GM19239 (cell line): ENCODE measurements around the gene UGT8.
"Not testable (repeated sequence)": the region's sequence is repeated elsewhere in the genome, so short reads cannot be mapped to it uniquely, and the experiment has no call there.

ENCODE experiments used
- DNase-seq: peaks from one replicate; pipeline ENCODE4 v3.0.0; 2011; ENCODE audit warnings: low spot score; ENCODE audit not compliant: insufficient read length
- FAIRE-seq: peaks from 2 replicates; lab custom pipeline; 2011; peaks lifted over from hg19 to GRCh38; lab: Jason Lieb, UNC

The UGT8 gene

GRCh38 chr4:114603497-114603896, 4.9 kb downstream of the UGT8 start:
- FAIRE-seq (peak; percentile 95), DNase-seq (peak; percentile 50)

- no peak for DNase-seq
- no peak for FAIRE-seq
Measured at GRCh38 chr4:114606245-114606644, 7.6 kb downstream of the UGT8 start.

- DNase-seq (no peak), FAIRE-seq (no peak)
Measured at GRCh38 chr4:114607056-114607455, 8.4 kb downstream of the UGT8 start.

- FAIRE-seq: no peak
- DNase-seq: no peak
Measured at GRCh38 chr4:114613560-114613959, 15.0 kb downstream of the UGT8 start.

- no peak for DNase-seq
- FAIRE-seq: no peak
Measured at GRCh38 chr4:114615435-114615834, 16.8 kb downstream of the UGT8 start.

- not testable (repeated sequence) for FAIRE-seq, DNase-seq
Measured at GRCh38 chr4:114616036-114616435, 17.4 kb downstream of the UGT8 start.

- FAIRE-seq (no peak), DNase-seq (no peak)
Measured at GRCh38 chr4:114626196-114626595, 27.6 kb downstream of the UGT8 start.

GRCh38 chr4:114636192-114636935, 37.8 kb downstream of the UGT8 start:
- FAIRE-seq: no peak
- no peak for DNase-seq

GRCh38 chr4:114642173-114642780, 43.7 kb downstream of the UGT8 start:
- no peak for DNase-seq
- FAIRE-seq: no peak

GRCh38 chr4:114649908-114650307, 51.3 kb downstream of the UGT8 start:
- no peak for FAIRE-seq
- no peak for DNase-seq

GRCh38 chr4:114653675-114654074, 55.1 kb downstream of the UGT8 start:
- DNase-seq: no peak
- no peak for FAIRE-seq

GRCh38 chr4:114654592-114654991, 56.0 kb downstream of the UGT8 start:
- FAIRE-seq (no peak), DNase-seq (no peak)

- no peak for DNase-seq
- FAIRE-seq: no peak
Measured at GRCh38 chr4:114658179-114658578, 59.6 kb downstream of the UGT8 start.

- FAIRE-seq (no peak), DNase-seq (no peak)
Measured at GRCh38 chr4:114658776-114659175, 60.2 kb downstream of the UGT8 start.

GRCh38 chr4:114659386-114660008, 60.9 kb downstream of the UGT8 start:
- DNase-seq (peak; percentile 21), FAIRE-seq (peak; percentile 87)

GRCh38 chr4:114663083-114663482, 64.5 kb downstream of the UGT8 start:
- FAIRE-seq (no peak), DNase-seq (no peak)

- DNase-seq (no peak), FAIRE-seq (no peak)
Measured at GRCh38 chr4:114668577-114668976, 70.0 kb downstream of the UGT8 start.

- not testable (repeated sequence) for DNase-seq, FAIRE-seq
Measured at GRCh38 chr4:114670733-114671132, 72.1 kb downstream of the UGT8 start.

GRCh38 chr4:114673306-114673705, 74.7 kb downstream of the UGT8 start:
- FAIRE-seq (no peak), DNase-seq (no peak)

- no peak for FAIRE-seq
Measured at GRCh38 chr4:114674080-114674479, 75.5 kb downstream of the UGT8 start.

GRCh38 chr4:114677346-114677979, 78.9 kb downstream of the UGT8 start:
- DNase-seq: no peak
- FAIRE-seq: no peak

More at GRCh38 chr4:114674080-114674479, 75.5 kb downstream of the UGT8 start:
- DNase-seq: no peak
